Measurements from ENCODE around the gene UNC119.

DNA sequence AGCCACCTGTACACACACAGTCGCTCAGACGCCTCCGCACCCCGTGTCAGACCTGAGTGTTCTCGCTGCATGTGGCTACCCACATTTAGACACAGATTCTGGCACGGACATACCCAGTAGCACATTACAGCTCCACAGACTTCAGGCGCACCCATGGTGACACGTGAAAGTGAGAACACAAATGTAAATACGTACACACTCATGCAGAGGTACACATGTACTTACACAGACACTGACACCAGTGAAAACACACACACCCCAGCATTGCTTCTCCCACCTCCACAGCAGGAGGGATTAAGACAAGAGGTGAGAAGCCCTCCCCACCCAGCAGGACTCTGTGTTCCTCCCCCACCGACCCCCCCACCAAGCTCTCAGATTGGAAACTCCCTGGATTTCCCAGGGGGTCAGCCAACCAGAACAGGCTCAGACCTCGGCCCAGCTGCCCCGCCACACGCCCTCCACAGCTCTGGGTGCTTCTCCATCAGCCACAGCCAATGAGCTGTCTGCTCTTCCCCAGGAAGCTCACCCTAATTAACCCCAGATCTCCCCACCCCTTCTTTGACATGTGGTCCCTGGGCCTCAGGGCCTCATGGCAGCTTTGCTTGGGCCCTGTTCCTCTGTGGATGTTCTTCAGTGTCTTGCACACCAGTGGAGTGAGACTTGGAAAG lies 51.6 kb downstream of the UNC119 start:
- TF ChIP-seq, protein P1, sequence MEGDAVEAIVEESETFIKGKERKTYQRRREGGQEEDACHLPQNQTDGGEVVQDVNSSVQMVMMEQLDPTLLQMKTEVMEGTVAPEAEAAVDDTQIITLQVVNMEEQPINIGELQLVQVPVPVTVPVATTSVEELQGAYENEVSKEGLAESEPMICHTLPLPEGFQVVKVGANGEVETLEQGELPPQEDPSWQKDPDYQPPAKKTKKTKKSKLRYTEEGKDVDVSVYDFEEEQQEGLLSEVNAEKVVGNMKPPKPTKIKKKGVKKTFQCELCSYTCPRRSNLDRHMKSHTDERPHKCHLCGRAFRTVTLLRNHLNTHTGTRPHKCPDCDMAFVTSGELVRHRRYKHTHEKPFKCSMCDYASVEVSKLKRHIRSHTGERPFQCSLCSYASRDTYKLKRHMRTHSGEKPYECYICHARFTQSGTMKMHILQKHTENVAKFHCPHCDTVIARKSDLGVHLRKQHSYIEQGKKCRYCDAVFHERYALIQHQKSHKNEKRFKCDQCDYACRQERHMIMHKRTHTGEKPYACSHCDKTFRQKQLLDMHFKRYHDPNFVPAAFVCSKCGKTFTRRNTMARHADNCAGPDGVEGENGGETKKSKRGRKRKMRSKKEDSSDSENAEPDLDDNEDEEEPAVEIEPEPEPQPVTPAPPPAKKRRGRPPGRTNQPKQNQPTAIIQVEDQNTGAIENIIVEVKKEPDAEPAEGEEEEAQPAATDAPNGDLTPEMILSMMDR (conservative IDR thresholded peaks at IDR 0.05; ENCODE audit: low read depth, low read length): no peak
- TF ChIP-seq EZH2 (IDR thresholded peaks at IDR 0.05; ENCODE audit: low read length, unreplicated experiment): no peak
